WTC11 (cell line): ENCODE results near the gene GUCY2C. TPM values are rescaled to one million over a fixed set of nuclear protein-coding genes. Genes with fewer than 3 reads are reported as not detected.
A peak's percentile ranks its signal among the peaks of the same experiment; 100 is the strongest.

Source experiments
- ATAC-seq: fragments of 200-7000 bp; cut with Tn5 transposase; 2 replicates; pipeline ENCODE4 v1.10.0; 2021; ENCODE audit warnings: mild to moderate bottlenecking, moderate library complexity
- CTCF ChIA-PET: fragments of 300-600 bp; sonication (Branson Sonifier 250); formaldehyde crosslinking; loops from one replicate; lab custom pipeline; 2021; ENCODE audit warnings: antibody characterized with exemption; lab: Charles Lee
- POLR2A ChIA-PET: fragments of 350-600 bp; sonication (Branson Sonifier 250); formaldehyde crosslinking; loops from one replicate; lab custom pipeline; 2021; ENCODE audit warnings: antibody characterized with exemption; lab: Charles Lee
- DNase-seq: peaks from one replicate; pipeline ENCODE4 v3.0.0; 2021; ENCODE audit warnings: low spot score
- H3K27ac Mint-ChIP-seq: 2 replicates; pipeline ENCODE4 v1.8.0; 2021; ENCODE audit warnings: mixed read lengths
- H3K27me3 Mint-ChIP-seq: 2 replicates; pipeline ENCODE4 v1.8.0; 2021; ENCODE audit warnings: low read depth, mild to moderate bottlenecking, moderate library complexity, mixed read lengths
- H3K36me3 Mint-ChIP-seq: 2 replicates; pipeline ENCODE4 v1.8.0; 2021; ENCODE audit warnings: mixed read lengths
- H3K4me1 Mint-ChIP-seq: 2 replicates; pipeline ENCODE4 v1.8.0; 2022; ENCODE audit warnings: mixed read lengths
- H3K4me3 Mint-ChIP-seq: 2 replicates; pipeline ENCODE4 v1.8.0; 2021; ENCODE audit warnings: mild to moderate bottlenecking, moderate library complexity, mixed read lengths
- H3K9me3 Mint-ChIP-seq: 2 replicates; pipeline ENCODE4 v1.8.0; 2021; ENCODE audit warnings: mixed read lengths
- CREM ChIP-seq: sonication (generic); formaldehyde crosslinking; IDR thresholded peaks from 2 replicates; pipeline ENCODE4 v1.8.1; 2022; ENCODE audit warnings: mild to moderate bottlenecking, missing genetic modification reagents, moderate library complexity
- E2F1 ChIP-seq: sonication (generic); formaldehyde crosslinking; IDR thresholded peaks from 2 replicates; pipeline ENCODE4 v1.8.0; 2022; ENCODE audit warnings: mild to moderate bottlenecking, missing genetic modification reagents
- ETV6 ChIP-seq: sonication (generic); formaldehyde crosslinking; IDR thresholded peaks from 2 replicates; pipeline ENCODE4 v1.8.1; 2022; ENCODE audit warnings: mild to moderate bottlenecking, missing genetic modification reagents
- FOXK1 ChIP-seq: sonication (generic); formaldehyde crosslinking; IDR thresholded peaks from 2 replicates; pipeline ENCODE4 v1.8.0; 2022; ENCODE audit warnings: mild to moderate bottlenecking, moderate library complexity, missing genetic modification reagents
- FOXP1 ChIP-seq: sonication (generic); formaldehyde crosslinking; IDR thresholded peaks from 2 replicates; pipeline ENCODE4 v1.8.0; 2022; ENCODE audit warnings: missing genetic modification reagents, mild to moderate bottlenecking, moderate library complexity, borderline replicate concordance
- HMGXB4 ChIP-seq: sonication (generic); formaldehyde crosslinking; IDR thresholded peaks from 2 replicates; pipeline ENCODE4 v1.8.1; 2023; ENCODE audit warnings: mild to moderate bottlenecking, moderate library complexity, missing genetic modification reagents
- JAZF1 ChIP-seq: fragments of 250-450 bp; sonication (Bioruptor Pico); IDR thresholded peaks from 2 replicates; pipeline ENCODE4 v1.9.0; 2021; ENCODE audit warnings: moderate library complexity, mild to moderate bottlenecking, inconsistent platforms
- NFE2L1 ChIP-seq: sonication (generic); formaldehyde crosslinking; IDR thresholded peaks from 2 replicates; pipeline ENCODE4 v1.8.1; 2023; ENCODE audit warnings: missing genetic modification reagents
- SMAD3 ChIP-seq: sonication (generic); formaldehyde crosslinking; IDR thresholded peaks from 2 replicates; pipeline ENCODE4 v1.8.0; 2022; ENCODE audit warnings: missing genetic modification reagents, mild to moderate bottlenecking, borderline replicate concordance
- SP1 ChIP-seq: sonication (generic); formaldehyde crosslinking; conservative IDR thresholded peaks from 2 replicates; pipeline ENCODE4 v1.8.1; 2022; ENCODE audit warnings: missing genetic modification reagents
- USF1 ChIP-seq: sonication (generic); formaldehyde crosslinking; IDR thresholded peaks from 2 replicates; pipeline ENCODE4 v1.8.0; 2022; ENCODE audit warnings: mild to moderate bottlenecking, missing genetic modification reagents
- ZBTB43 ChIP-seq: sonication (generic); formaldehyde crosslinking; IDR thresholded peaks from 2 replicates; pipeline ENCODE4 v1.8.1; 2023; ENCODE audit warnings: mild to moderate bottlenecking, missing genetic modification reagents
- ZNF263 ChIP-seq: sonication (generic); formaldehyde crosslinking; IDR thresholded peaks from 2 replicates; pipeline ENCODE4 v1.8.1; 2022; ENCODE audit warnings: low read depth, mild to moderate bottlenecking, moderate library complexity, missing genetic modification reagents
- ZNF396 ChIP-seq: fragments of 250-450 bp; sonication (Bioruptor Pico); IDR thresholded peaks from 2 replicates; pipeline ENCODE4 v1.8.0; 2021; ENCODE audit warnings: mild to moderate bottlenecking, moderate library complexity, borderline replicate concordance
- ZNF423 ChIP-seq: fragments of 250-450 bp; sonication (Bioruptor Pico); IDR thresholded peaks from 2 replicates; pipeline ENCODE4 v2.1.2; 2022; ENCODE audit warnings: mild to moderate bottlenecking, moderate library complexity
- total RNA-seq: library from RNA; stranded (reverse); gene quantifications from 3 replicates; pipeline ENCODE4 v1.2.3, GENCODE V29; 2021
- TF ChIP-seq, protein P1 (sequence below): sonication (generic); formaldehyde crosslinking; IDR thresholded peaks from 2 replicates; pipeline ENCODE4 v1.8.1; 2023; ENCODE audit warnings: mild to moderate bottlenecking, missing genetic modification reagents, moderate library complexity
- TF ChIP-seq, protein P2 (sequence below): sonication (generic); formaldehyde crosslinking; IDR thresholded peaks from 2 replicates; pipeline ENCODE4 v1.8.0; 2023; ENCODE audit warnings: missing genetic modification reagents
- TF ChIP-seq, protein P3 (sequence below): sonication (generic); formaldehyde crosslinking; IDR thresholded peaks from 2 replicates; pipeline ENCODE4 v1.8.1; 2023; ENCODE audit warnings: mild to moderate bottlenecking, missing genetic modification reagents, moderate library complexity
- TF ChIP-seq, protein P4 (sequence below): sonication (generic); formaldehyde crosslinking; IDR thresholded peaks from 2 replicates; pipeline ENCODE4 v1.8.0; 2022; ENCODE audit warnings: mild to moderate bottlenecking, missing genetic modification reagents
- TF ChIP-seq, protein P5 (sequence below): fragments of 250-450 bp; sonication (Bioruptor Pico); IDR thresholded peaks from 2 replicates; pipeline ENCODE4 v1.9.0; 2021; ENCODE audit warnings: moderate library complexity, mild to moderate bottlenecking, inconsistent platforms, borderline replicate concordance

Gene GUCY2C
- total RNA-seq, 1 experiment from 2014 or later: 3.9 TPM

DNA sequence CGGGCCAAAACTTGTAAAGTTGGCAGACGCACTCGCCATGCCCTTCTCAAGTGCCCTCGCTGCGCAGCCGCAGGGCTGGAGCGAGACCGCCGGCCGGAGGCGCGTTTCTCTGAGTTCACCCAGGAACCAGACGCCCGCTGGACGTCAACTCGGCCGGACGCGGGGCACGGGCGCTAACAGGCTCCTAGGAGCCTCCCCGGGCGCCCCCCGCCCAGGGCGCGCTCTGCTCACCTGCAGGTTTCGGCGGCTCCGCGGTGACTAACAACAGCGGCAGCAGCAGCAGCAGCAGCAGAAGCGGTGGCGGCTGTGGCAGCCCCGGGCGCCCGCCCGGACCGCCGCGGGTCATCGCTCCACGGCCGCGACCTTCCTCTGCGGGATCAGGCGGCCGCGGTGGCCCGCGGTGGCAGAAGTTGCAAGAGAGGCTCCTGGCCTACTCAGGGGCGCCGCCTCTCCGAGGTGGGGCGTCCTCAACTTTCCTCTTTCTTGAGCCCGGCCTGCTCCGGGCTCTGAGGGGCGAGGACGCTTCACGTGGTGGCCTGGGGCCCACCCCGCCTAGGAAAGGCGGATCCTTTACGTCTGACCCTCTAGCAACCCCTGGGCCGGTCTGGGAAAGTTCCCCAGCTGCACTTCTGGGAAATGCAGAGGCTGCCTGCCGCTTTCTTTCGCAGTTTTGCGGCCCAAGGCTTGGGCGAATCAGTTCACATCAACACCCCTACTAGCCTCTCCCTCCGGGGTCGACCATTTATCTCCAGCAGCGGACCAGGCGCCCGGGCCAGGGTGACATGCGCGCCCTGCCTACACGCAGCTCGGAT lies 128.8 kb downstream of the GUCY2C start, which contains the start of gene PLBD1:
Gene PLBD1 (minus strand): TSS at position 533 of the 812 bp plus-strand sequence. CDS start 187 bp downstream, at position 346.
- ChIA-PET CTCF (interaction anchor here (1.0 kb wide), 1 partner anchor 330 kb away, joined by 4 read pairs; no protein-coding TSS in a partner anchor), POLR2A (interaction anchor here (0.6 kb wide), 1 partner anchor 205 kb away, joined by 3 read pairs; no protein-coding TSS in a partner anchor)
- Mint-ChIP-seq H3K4me1 (peaks cover 47% of the 10 kb centered on the region), H3K27ac (peak within 1 kb of the TSS; percentile 39), H3K27me3 (peaks cover 11% of the 10 kb centered on the region), H3K9me3 (no peaks in the 10 kb centered on the region), H3K36me3 (no peaks in the 10 kb centered on the region), H3K4me3 (peak within 1 kb of the TSS; percentile 77)
- DNase-seq (peak; percentile 72), ATAC-seq (peak; percentile 87)
- TF ChIP-seq, protein P1, sequence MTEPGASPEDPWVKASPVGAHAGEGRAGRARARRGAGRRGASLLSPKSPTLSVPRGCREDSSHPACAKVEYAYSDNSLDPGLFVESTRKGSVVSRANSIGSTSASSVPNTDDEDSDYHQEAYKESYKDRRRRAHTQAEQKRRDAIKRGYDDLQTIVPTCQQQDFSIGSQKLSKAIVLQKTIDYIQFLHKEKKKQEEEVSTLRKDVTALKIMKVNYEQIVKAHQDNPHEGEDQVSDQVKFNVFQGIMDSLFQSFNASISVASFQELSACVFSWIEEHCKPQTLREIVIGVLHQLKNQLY: 0 out of 2 replicates have a peak, but pooled peaks have one; percentile 33
- TF ChIP-seq, protein P2, sequence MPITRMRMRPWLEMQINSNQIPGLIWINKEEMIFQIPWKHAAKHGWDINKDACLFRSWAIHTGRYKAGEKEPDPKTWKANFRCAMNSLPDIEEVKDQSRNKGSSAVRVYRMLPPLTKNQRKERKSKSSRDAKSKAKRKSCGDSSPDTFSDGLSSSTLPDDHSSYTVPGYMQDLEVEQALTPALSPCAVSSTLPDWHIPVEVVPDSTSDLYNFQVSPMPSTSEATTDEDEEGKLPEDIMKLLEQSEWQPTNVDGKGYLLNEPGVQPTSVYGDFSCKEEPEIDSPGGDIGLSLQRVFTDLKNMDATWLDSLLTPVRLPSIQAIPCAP: 0 out of 2 replicates have a peak, but pooled peaks have one; percentile 14
- TF ChIP-seq NFE2L1 (CRISPR knock-in tag) (no peak), ZBTB43 (0 out of 2 replicates have a peak, but pooled peaks have one; percentile 55), FOXK1 (CRISPR knock-in tag) (peak; percentile 26), SP1 (peak; percentile 55), SMAD3 (CRISPR knock-in tag) (0 out of 2 replicates have a peak, but pooled peaks have one; percentile 45), USF1 (CRISPR knock-in tag) (peak; percentile 69; the same call in 1 of the 2 replicates), E2F1 (CRISPR knock-in tag) (no peak), ZNF396 (no peak), HMGXB4 (CRISPR knock-in tag) (peak; percentile 69; the same call in 1 of the 2 replicates), ZNF263 (CRISPR knock-in tag) (no peak), ZNF423 (CRISPR knock-in tag) (peak; percentile 56; the same call in 1 of the 2 replicates), FOXP1 (peak; percentile 78; the same call in 1 of the 2 replicates), JAZF1 (CRISPR knock-in tag) (no peak), ETV6 (CRISPR knock-in tag) (peak; percentile 8; the same call in 1 of the 2 replicates), CREM (CRISPR knock-in tag) (0 out of 2 replicates have a peak, but pooled peaks have one; percentile 56)
- TF ChIP-seq, protein P3, sequence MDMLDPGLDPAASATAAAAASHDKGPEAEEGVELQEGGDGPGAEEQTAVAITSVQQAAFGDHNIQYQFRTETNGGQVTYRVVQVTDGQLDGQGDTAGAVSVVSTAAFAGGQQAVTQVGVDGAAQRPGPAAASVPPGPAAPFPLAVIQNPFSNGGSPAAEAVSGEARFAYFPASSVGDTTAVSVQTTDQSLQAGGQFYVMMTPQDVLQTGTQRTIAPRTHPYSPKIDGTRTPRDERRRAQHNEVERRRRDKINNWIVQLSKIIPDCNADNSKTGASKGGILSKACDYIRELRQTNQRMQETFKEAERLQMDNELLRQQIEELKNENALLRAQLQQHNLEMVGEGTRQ (CRISPR knock-in tag): peak; percentile 73
- TF ChIP-seq, protein P4, sequence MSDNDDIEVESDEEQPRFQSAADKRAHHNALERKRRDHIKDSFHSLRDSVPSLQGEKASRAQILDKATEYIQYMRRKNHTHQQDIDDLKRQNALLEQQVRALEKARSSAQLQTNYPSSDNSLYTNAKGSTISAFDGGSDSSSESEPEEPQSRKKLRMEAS: peak; percentile 88
- TF ChIP-seq, protein P5, sequence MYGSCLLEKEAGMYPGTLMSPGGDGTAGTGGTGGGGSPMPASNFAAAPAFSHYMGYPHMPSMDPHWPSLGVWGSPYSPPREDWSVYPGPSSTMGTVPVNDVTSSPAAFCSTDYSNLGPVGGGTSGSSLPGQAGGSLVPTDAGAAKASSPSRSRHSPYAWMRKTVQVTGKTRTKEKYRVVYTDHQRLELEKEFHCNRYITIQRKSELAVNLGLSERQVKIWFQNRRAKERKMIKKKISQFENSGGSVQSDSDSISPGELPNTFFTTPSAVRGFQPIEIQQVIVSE: no peak
